ENCODE results near the gene CYTH1.

CYTH1 gene

GRCh38 chr17:78667741-78668640 lies 114.1 kb downstream of the CYTH1 start:
- Mint-ChIP-seq H3K27ac (no peak overlapping the region), H3K4me3 (no peak overlapping the region), H3K27me3 (no peaks in the 10 kb centered on the region), H3K36me3 (peaks cover 13% of the 10 kb centered on the region), H3K4me1 (peaks cover 20% of the 10 kb centered on the region), H3K9me3 (no peaks in the 10 kb centered on the region)
- ATAC-seq (ENCODE audit: low read depth) (no peak), DNase-seq (ENCODE audit: low spot score in 2 of 2) (no peak)

GRCh38 chr17:78667091-78667490 lies 115.0 kb downstream of the CYTH1 start:
- Mint-ChIP-seq H3K36me3 (peaks cover 12% of the 10 kb centered on the region), H3K27ac (peak overlapping the region; percentile 8), H3K9me3 (no peaks in the 10 kb centered on the region), H3K27me3 (no peaks in the 10 kb centered on the region), H3K4me1 (peaks cover 19% of the 10 kb centered on the region), H3K4me3 (no peak overlapping the region)
- ATAC-seq (ENCODE audit: low read depth) (no peak), DNase-seq (ENCODE audit: low spot score in 2 of 2) (no peak)

DNA sequence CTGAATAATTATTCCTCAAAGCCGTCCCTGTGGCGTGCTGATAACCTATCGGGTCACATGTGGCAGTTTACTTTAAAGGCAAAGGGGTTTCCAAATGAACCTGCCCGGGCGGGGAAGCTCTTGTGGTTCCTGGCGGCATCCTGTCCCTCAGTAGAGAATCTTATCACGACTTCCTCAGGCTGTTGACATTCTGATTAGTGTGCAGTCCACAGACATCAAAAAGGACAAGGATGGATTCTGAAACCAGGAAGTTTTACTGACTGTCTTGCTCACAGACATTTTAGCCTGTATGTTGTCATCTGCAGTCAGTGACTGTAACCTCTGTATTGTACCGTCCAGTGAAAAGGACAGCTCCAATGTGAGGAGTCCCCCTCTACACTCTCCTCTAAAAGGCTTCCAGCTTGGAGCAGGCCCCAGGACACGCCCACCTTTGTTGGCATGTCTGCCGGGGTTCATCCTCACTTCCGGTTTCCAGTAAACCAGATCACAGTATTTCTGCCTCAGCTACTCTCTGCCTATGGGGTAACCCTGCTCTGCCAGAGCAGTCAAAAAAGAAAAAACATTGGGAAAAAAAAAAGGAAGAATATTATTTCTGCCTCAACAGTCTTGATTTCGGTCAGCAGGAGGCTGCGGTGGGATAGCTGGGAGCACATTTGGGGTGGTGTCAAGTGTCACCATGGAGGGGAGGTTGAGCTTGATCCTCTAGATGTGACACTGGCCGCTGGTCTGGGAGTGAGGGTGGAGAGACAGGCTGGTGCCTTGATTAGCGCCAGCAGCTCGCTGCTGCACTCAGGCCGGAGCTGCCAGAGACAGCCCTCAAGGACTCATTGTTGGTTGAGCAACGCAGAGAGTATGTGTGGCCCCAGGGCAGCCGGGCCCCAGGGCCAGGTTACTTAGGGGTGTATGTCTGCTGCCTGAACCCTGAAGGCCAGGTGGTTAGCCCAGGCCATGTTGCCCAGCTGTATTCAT lies 115.8 kb downstream of the CYTH1 start:
- Mint-ChIP-seq H3K36me3 (peaks cover 12% of the 10 kb centered on the region), H3K27me3 (no peaks in the 10 kb centered on the region), H3K4me1 (peaks cover 19% of the 10 kb centered on the region), H3K4me3 (peak overlapping the region; percentile 15), H3K9me3 (no peaks in the 10 kb centered on the region), H3K27ac (peak overlapping the region; percentile 8)
- ATAC-seq (ENCODE audit: low read depth) (peak; percentile 70), DNase-seq (ENCODE audit: low spot score in 2 of 2) (no peak)

DNA sequence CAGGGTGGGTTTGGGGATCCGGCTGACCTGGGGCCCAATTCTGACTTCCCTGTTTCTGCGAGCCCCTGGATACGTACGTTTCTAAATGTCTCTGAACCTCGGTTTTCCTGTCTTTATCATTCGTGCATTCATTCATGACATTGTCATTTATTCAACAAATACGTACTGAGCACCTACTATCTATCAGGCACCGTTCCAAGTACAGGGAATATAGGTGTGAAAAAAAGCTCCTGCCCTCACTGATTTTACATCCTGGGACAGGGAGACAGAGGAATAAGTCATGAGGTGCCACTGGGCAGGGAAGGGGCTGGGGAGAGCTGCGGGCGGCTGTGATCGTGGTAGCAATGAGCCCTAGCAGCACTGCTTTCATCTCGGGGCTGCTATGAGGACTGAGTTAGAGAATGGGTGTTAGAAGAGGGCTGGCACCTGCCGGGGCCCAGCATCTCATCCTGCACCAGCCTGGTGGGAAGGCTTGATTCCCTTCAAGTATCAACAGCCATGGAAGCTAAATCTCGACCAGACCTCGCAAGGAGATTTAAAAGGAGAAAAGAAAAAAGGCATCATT lies 116.6 kb downstream of the CYTH1 start:
- H3K36me3 Mint-ChIP-seq: peaks cover 6% of the 10 kb centered on the region
- H3K9me3 Mint-ChIP-seq: no peaks in the 10 kb centered on the region
- H3K27me3 Mint-ChIP-seq: no peaks in the 10 kb centered on the region
- peaks cover 17% of the 10 kb centered on the region for H3K4me1 Mint-ChIP-seq
- peak; percentile 19 for ATAC-seq (ENCODE audit: low read depth)
- peak overlapping the region; percentile 15 for H3K4me3 Mint-ChIP-seq
- peak overlapping the region; percentile 0 for H3K27ac Mint-ChIP-seq
- DNase-seq (ENCODE audit: low spot score in 2 of 2): no peak

- peak overlapping the region; percentile 0 for H3K27ac Mint-ChIP-seq
- H3K9me3 Mint-ChIP-seq: no peaks in the 10 kb centered on the region
- DNase-seq (ENCODE audit: low spot score in 2 of 2): no peak
- H3K4me1 Mint-ChIP-seq: peaks cover 17% of the 10 kb centered on the region
- no peak overlapping the region for H3K4me3 Mint-ChIP-seq
- H3K36me3 Mint-ChIP-seq: peaks cover 6% of the 10 kb centered on the region
- no peak for ATAC-seq (ENCODE audit: low read depth)
- peaks cover 1% of the 10 kb centered on the region for H3K27me3 Mint-ChIP-seq
Observed at GRCh38 chr17:78664476-78665386, 117.3 kb downstream of the CYTH1 start.

DNA sequence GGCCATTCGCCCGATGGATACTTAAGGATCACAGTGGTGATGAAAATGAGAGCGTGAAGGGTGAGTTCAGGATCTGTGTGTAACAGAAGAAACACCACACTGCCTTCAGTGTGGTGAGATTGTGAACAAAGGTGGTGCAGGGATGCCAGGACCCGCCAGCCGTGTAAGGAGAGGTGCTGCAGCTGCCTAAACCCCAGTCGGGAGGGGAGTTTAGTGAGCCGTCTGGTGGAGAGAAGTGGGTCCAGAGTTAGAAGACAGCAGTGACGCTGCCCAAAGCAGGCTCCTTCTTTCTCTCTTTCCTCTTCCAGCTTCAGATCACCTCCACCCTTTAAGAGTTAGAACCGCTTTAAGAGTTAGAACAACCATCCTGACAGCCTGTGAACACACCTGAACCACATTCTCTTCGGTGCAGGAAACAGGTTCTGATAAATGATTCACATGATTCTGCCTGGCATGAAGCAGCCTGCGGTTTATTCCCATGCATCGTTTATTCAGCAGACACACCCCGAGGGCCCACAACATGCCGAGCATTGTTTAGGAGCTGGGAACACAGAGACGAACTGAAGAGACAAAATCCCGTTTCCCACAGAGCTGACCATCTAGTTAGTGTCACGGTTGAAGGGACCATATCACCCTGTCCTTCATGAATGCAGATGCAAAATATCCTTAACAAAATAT lies 120.8 kb downstream of the CYTH1 start:
- no peak overlapping the region for H3K27ac Mint-ChIP-seq
- ATAC-seq (ENCODE audit: low read depth) (no peak), DNase-seq (ENCODE audit: low spot score in 2 of 2) (no peak)
- no peaks in the 10 kb centered on the region for H3K9me3 Mint-ChIP-seq
- H3K4me1 Mint-ChIP-seq: peaks cover 9% of the 10 kb centered on the region
- H3K4me3 Mint-ChIP-seq: no peak overlapping the region
- H3K36me3 Mint-ChIP-seq: peaks cover 1% of the 10 kb centered on the region
- H3K27me3 Mint-ChIP-seq: peaks cover 1% of the 10 kb centered on the region

DNA sequence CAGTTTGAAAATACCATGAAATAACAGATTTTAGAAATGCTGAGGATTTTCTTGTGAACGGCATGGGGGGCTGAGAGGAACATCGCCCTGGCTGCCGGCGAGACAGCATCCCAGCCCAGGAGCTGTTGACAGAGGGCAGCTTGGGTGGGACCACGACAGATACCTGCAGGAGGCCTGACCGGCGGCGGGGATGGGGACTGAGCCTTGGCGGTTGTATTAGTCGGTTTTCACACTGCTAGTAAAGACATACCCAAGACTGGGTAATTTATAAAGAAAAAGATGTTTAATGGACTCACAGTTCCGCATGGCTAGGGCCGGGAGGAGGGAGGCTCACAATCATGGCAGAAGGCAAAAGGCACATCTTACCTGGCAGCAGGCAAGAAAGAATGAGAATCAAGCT lies 122.5 kb downstream of the CYTH1 start:
- H3K36me3 Mint-ChIP-seq: peaks cover 1% of the 10 kb centered on the region
- H3K4me3 Mint-ChIP-seq: no peak overlapping the region
- no peak for ATAC-seq (ENCODE audit: low read depth)
- DNase-seq (ENCODE audit: low spot score in 2 of 2): no peak
- H3K27me3 Mint-ChIP-seq: peaks cover 1% of the 10 kb centered on the region
- H3K9me3 Mint-ChIP-seq: no peaks in the 10 kb centered on the region
- H3K4me1 Mint-ChIP-seq: no peaks in the 10 kb centered on the region
- no peak overlapping the region for H3K27ac Mint-ChIP-seq

- DNase-seq (ENCODE audit: low spot score in 2 of 2): no peak
- Mint-ChIP-seq H3K4me3 (no peak overlapping the region), H3K27ac (no peak overlapping the region), H3K36me3 (peaks cover 1% of the 10 kb centered on the region), H3K9me3 (no peaks in the 10 kb centered on the region), H3K4me1 (no peaks in the 10 kb centered on the region), H3K27me3 (peaks cover 6% of the 10 kb centered on the region)
- ATAC-seq (ENCODE audit: low read depth): no peak
Observed at GRCh38 chr17:78658281-78658785, 123.7 kb downstream of the CYTH1 start.

- Mint-ChIP-seq H3K4me1 (no peaks in the 10 kb centered on the region), H3K36me3 (peaks cover 1% of the 10 kb centered on the region), H3K4me3 (no peak overlapping the region), H3K27ac (no peak overlapping the region), H3K9me3 (no peaks in the 10 kb centered on the region), H3K27me3 (peaks cover 6% of the 10 kb centered on the region)
- DNase-seq (ENCODE audit: low spot score in 2 of 2) (no peak), ATAC-seq (ENCODE audit: low read depth) (no peak)
Observed at GRCh38 chr17:78655251-78655940, 126.7 kb downstream of the CYTH1 start.

- no peak overlapping the region for H3K4me3 Mint-ChIP-seq
- no peak for ATAC-seq (ENCODE audit: low read depth)
Observed at GRCh38 chr17:78654325-78654724, 127.7 kb downstream of the CYTH1 start.

GRCh38 chr17:78653382-78653781 lies 128.7 kb downstream of the CYTH1 start:
- no peak for ATAC-seq (ENCODE audit: low read depth)
- Mint-ChIP-seq H3K4me1 (no peaks in the 10 kb centered on the region), H3K9me3 (peaks cover 2% of the 10 kb centered on the region), H3K27ac (no peak overlapping the region), H3K27me3 (peaks cover 4% of the 10 kb centered on the region), H3K4me3 (no peak overlapping the region), H3K36me3 (peaks cover 5% of the 10 kb centered on the region)
- no peak for DNase-seq (ENCODE audit: low spot score in 2 of 2)

More at GRCh38 chr17:78654325-78654724, 127.7 kb downstream of the CYTH1 start:
- no peak overlapping the region for H3K27ac Mint-ChIP-seq
- H3K27me3 Mint-ChIP-seq: peaks cover 4% of the 10 kb centered on the region
- no peak for DNase-seq (ENCODE audit: low spot score in 2 of 2)
- H3K9me3 Mint-ChIP-seq: peaks cover under 1% of the 10 kb centered on the region
- peaks cover 2% of the 10 kb centered on the region for H3K36me3 Mint-ChIP-seq
- no peaks in the 10 kb centered on the region for H3K4me1 Mint-ChIP-seq

DNA sequence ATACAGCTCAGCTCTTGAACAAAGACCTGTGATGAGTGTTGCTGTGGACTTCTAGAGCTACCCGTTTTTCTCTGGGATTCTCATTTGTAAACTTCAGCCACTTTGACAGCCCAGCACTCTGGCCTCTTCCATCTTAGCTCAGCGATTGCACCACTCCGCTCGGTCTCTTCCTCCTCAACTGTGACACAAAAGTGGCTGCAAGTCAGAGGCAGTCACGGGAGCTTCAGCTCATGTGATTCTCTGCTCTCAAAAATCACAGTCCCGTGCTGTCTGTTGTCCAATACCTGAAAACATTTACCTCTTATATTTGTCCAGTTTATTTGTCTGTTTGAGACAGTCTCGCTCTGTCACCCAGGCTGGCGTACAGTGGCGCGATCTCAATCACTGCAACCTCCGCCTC lies 129.2 kb downstream of the CYTH1 start:
- Mint-ChIP-seq H3K4me1 (no peaks in the 10 kb centered on the region), H3K36me3 (peaks cover 7% of the 10 kb centered on the region), H3K27ac (no peak overlapping the region), H3K4me3 (no peak overlapping the region), H3K27me3 (peaks cover 4% of the 10 kb centered on the region), H3K9me3 (peaks cover 2% of the 10 kb centered on the region)
- ATAC-seq (ENCODE audit: low read depth): no peak
- no peak for DNase-seq (ENCODE audit: low spot score in 2 of 2)
